ENCODE measurements around the gene OMP.
"Not testable (repeated sequence)": the region's sequence is repeated elsewhere in the genome, so short reads cannot be mapped to it uniquely, and the experiment has no call there.

OMP gene

DNA sequence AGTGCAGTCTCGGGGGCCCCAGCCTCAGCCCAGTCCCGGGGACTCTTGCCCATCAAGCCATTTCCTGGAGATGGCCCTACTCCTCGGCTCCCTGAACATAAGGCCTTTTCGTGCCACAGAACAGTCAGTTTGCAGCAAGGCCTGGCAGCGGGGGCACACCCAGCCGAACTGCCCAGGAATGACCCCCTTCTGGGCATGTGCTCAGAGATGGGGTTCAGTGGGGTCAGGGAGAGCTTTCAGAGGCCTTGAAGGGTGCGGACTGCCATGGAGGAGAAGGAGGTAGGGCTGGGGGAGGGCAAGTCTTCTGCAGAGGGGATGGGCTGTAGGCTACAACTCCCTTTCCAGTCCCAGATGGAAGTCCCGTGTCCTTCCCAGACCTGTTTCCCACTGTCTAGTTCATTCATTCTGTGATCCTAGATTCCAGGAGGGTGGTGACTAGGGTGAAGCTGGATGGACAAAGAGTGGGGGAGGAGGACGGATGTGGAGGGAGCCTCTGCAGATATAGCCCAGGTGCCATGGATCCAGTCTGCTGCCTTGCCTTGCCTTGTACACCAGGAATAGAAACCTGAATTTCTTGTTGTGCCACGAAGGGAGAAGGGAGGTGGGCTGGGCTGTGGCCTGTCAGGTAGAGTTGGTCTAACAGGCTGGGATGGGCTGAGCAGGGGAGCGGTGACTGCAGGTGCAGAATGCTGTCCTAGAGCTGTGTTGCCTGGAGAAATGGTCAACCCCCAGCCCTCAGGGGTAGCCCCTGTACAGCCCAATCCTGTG is 14.2 kb upstream of the OMP start:
- no peak for DNase-seq

DNA sequence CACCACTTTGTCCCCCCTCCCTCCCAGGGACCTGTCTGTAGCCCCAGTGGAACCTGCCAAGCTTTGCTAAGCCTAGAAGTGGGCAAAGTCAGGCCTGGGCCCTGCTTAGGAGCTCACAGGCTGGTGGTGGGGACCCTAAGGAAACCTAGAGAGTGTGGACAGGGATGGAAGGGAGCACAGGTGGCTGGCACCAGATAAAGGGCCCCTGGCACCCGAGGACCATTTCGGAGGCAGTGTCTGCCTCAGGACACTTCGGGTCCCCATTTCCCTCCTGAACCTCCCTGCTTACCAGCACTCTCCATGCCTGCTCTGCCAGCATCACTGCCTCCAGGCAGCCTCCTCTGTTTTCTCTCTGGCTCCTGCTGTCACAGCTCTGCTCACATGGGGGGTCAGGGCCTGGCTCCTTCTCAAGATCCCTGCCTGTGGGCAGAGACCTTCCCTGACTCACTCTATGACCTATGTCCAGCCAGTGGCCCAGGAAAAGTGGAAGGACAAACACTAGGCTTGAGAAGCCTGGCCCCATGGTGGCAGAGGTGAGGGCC is 13.6 kb upstream of the OMP start:
- DNase-seq = no peak

DNA sequence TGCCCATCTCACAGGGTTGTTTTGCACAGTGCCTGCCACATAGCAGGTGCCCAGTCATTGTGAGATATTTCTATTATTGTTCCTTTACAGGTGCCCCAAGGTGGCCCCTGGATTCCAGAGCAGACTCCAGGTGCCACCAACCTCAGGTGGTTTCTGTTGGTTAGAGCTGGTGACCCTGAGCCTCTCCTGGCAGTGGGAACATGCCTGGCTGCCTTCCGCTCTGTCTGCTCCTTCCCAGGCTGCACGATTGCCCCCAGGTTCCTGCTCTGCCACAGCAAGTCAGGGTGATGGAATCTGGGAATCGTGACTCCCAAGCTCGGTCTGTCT is 12.6 kb upstream of the OMP start:
- DNase-seq = no peak

DNA sequence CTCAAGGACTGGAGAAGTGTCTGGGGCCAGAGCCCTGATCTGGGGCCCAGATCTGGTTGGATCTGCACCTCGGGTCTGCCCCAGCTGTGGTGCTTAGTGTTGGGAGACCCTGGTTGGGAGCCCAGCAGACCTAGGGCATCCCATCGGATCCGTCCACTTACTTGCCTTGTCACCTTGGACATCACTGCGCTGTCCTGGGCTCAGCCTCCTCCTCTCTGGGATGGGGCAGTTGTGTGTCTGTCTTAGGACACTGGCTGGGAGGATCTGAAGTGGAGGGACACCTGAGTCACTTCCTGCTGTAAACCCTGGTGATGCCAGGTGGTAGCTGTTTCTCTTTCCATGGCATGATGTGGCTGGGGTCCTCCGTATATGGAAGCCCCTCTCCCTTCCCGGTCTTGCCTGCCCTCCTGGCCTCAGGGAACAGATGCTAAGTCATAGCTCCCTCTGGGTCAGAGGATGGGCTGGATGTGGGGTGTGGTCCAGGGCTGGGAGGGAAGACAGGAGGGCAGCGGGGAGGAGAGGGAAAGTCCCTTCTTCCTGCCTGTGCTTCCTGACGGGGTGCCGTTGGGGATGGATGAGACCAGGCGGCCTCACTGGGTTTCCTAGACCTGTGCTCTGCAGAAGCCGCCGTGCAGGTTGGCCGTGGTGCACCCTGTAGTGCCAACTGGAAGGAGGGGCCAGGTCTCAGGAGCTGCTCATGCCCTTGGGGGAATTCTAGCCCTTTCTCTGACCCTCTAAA is 12.1 kb upstream of the OMP start:
- no peak for DNase-seq

DNA sequence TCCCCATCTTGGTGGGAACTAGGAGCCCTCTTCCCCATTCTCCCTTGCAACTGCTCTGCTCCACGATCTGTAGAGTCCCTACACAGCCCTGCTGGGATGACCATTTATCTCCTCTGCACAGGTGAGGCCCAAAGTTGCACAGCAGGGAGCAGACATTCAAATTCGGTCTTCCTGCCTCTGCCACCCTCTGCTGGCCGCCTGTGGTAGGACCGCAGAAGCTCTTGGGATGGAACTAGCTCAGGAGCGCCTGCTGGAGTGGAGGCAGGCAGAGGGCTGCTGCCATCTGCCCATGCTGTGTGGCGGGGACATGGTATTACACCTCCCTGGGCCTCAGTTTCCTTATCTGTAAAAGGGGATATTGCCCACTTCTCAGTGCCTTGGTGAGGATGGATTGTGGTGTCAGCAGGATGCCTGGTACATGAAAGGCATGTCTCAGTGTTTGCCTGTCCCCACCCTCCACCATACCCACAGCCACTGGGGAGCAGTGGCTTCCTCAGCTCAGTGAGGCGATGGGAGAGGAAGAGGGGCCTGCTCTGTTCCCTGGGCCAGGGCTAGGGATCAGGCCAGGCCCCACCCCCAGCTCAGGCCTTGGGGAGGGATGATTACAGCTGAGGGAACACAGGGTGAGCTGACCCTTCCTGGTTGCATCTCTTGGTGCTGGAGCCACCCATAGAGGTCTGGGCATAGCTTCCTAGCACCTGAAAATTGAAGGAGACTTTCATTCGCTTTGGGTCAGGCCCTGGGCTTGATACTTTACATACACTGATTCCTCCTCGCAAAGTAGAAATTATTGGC is 11.3 kb upstream of the OMP start:
- peak; percentile 63 for DNase-seq

DNA sequence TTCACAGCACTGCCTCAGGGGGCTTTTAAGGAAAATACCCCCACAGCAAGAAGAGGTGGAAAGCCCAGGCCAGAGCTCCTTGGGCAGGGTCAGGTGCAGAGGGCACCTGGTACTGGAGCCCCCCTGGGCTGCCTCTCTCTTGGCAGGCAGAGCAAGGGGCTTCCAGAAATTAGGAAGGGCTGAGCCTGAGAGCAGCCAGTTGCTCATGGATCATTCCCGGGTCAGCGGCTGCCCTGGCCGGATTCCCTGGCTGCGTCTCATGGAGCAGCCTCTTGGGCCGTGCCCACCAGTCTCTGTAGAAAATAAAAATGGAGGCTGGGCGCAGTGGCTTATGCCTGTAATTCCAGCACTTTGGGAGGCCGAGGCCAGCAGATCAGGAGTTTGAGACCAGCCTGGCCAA is 10.3 kb upstream of the OMP start:
- DNase-seq = no peak

DNA sequence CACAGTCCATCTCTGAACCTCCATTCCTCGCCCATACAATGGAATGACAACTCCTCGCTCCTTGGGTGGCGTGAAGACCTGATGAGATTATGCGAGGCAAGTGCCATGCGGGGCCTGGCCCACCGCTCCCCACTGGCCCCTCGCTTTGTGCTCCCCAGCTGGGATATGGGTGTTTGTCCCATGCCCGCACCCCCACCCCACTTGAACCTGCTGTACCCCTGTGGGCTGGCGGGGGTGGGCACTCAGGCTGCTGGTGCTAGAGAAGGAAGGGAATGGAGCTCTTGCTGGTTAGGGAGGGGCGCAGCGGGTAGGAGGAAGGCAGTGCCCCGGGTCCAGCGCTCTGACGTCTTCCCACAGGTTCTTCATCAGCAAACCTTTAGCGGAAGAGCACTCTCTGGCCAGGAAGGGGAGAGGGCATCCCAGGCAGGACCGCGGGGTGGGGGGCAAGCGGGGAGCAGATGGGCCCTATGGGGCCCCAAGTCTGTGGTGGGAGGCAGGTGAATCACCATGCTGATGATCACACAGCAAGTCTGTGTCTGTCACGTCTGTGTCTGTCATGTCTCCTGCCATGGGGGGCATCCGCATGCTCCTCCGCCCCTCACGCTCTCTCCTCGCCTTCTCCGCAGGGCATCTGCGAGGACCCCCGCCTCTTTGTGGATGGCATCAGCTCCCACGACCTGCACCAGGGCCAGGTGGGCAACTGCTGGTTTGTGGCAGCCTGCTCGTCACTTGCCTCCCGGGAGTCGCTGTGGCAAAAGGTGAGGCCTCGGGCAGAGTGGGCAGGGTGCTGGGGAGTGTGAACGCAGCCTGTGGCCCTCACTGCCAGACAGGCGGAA is 9.4 kb upstream of the OMP start:
- DNase-seq = no peak

DNA sequence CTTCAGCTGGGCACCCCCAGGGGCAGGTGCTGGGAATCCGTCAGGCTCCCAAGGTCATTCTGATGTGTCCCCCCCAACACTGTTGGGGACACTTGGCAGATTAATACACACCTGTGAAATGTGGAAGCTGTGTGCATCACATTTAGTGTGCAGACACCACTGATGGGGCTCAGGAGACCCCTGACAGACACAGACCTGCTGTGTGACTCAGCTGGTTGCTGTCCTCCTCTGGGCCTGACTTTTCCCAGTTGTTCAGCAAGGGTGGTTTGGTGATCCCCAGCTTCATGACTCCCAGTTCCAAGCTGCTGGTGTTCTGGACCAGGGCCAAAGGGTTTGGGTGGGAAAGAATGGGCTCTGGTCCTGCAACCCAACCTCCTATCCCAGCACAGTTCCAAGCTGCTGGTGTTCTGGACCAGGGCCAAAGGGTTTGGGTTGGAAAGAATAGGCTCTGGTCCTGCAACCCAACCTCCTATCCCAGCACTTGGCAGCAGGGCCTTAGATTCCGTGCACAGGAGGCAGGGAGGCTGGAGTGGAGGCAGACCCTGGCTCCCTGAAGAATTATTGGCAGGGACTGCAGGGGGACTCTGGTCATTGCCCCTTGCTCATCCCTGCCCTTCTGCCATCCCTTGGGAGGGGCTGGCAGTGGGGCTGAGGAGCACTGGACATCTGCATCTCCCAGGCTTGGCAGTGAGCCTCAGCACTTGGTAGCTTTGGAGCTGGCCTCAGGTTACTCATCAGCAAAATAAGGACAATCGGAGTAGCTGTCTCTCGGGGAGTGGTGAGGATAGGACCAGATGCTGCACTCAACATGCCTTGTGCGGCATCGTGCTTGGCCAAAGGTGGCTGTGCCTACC is 8.4 kb upstream of the OMP start:
- DNase-seq = no peak

DNA sequence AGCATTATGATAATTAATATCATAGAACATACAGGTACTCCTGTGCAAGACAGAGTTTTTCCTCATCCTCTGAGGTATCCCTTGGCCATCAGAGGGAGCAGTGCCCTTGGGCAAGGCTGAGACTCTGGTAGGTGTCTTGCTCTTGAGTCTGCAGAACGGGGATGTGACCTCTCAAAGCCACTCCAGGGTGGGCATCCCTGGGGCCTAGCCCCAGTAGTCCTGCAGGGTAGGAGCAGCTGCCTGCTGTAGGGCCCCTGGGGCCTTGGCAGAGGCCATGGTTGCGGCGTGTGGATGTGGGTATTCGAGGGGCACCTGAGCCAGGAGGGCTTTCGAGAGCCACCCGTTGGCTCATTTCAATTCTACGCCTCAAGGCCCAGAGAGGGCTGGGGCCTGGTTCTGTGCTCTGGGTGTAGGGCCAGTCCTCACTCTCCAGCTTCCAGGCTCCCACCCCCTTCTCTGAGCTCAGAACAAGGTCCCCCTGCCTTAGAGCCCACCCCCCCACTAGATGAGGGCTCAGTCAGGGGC is 7.7 kb upstream of the OMP start:
- no peak for DNase-seq

DNA sequence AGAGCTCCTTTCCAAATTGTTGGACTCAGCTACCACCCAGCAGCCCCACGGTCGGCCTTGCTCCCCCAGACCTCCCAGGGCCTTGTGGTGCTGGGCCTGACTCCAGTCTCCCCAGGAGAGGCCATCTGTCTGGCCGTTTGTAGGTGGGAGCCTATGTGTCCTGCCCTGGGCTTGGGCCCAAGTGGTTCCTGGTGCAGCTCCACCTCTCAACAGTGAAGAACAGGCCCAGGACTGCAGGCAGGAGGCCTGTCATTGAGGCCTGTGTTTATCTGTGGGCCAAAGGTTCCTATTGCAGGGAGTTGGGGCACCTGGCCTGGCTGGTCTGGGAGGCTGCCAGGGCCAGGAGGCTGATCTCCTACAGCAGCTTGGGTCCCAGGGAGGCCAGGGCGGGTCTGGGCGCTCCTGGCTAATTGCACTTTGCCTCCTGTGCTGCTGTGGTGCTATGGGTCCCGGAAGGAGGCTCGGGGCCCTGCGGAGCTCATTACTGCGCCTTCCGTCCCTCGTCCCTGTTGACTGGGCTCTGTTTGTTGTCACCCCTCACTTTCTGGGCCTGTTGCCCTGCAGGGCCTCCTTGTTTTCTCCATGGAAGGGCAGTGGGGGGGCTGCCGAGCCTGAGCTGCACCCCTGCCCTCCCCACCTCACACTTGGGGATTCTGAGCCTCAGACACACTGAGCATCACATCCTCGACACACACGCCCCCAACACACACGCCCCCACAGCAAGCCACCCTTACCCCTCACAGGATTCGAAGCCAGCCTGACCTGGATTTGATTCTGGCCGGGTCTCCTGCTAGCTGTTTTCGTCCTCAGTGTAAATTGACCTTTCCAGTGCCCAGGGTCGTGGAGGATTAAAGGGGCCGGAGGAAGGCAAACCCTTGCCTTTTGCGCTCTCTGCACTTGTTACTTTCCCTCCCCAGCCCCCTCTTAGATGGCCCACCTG is 6.8 kb upstream of the OMP start:
- no peak for DNase-seq

DNA sequence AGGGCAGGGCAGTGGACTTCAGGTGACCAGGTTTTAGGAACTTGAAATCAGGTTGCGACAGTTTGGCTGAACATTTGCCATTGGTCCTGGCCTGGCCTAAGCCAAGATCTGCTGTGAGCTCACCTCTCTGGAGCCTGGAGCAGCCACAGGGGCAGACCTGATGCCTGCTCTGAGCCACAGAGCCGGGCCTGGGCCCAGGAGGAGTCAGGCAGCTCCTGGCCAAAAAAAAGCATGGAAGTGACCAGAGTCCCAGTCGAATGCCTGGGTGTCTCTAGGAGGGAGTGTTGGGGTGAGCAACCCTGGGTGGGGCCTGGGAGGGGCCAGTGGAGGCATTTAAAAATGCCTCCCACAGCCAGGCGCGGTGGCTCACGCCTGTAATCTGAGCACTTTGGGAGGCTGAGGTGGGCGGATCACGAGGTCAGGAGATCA is 6.0 kb upstream of the OMP start:
- no peak for DNase-seq

DNA sequence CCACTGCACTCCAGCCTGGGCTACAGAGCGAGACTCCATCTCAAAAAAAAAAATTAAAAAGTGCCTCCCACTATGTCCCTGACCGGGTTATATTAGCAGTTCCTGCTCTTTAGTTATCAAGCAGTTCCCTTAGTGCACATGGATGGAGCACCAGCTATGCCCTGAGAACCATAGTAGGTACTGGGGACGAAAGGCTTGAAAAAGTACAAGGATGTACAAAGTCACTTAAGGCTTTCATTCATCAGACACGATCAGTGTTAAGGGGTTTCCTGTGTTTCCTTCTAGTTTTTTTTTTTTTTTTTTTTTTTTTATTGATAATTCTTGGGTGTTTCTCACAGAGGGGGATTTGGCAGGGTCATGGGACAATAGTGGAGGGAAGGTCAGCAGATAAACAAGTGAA is 5.5 kb upstream of the OMP start:
- DNase-seq = not testable (repeated sequence)

DNA sequence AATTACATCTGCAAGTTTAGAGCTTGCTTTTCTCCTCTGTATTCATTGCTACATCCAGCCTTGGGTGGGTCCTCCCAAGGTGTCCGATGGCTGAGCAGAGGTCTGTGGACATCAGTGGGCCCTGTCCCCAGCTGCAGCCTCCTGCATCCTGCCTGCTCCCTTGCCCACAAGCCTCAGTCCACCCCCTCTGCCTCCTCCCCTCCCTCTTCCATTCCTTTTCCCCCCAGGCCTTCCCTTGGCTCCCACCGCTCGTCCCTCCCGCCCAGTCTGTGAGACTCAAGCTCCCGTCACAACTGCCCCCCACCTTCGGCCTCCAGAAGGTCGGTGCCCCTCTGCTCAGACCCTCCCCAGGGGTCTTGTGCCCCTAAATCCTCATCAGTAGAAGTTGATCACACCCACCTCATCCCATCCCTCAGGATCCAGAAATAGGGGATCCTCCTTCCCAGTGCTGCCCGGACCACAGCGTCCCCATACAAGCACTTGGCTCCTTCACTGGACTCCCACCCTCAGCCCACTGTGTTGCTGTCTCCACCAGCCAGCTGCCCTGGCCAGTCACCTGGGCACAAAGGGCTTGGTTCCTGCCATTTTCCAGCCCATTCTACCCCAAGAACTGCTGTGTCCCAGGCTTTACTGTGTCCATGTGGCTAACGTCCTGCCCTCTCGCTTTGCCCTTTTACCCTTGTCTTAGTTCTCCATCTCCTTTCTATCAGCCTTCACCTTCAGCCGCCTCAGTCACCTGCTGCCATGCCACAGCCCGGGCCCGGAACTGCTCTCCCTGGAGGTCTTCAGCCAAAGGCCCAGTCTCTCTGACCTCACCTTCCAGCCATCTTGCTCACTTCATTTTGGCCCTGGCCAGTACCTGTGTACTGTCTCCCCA is 2.2 kb upstream of the OMP start:
- no peak for DNase-seq

DNA sequence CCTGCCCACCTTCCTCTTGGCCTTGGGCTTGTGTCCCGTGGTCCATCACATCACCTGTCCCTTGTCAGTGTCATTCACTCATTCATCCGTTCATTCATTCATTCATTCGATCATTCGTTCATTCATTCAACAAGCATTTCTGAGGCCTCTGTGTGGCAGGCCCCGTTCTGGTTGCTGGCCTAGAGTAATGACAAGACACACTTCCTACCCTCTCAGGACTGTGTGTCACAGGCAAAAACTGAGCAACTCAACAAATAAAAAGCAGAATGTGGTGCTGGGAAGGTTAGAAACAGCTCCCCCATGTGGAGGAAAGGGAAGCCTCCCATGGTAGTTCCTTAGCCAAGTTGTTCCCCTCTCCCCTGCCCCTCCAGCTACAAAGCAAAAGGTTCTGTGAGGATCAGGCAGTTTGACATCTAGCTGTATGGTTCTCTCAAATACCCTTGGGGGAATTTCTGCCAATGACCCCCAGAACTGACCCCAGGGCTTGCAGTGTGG is 1.6 kb upstream of the OMP start:
- no peak for DNase-seq

DNA sequence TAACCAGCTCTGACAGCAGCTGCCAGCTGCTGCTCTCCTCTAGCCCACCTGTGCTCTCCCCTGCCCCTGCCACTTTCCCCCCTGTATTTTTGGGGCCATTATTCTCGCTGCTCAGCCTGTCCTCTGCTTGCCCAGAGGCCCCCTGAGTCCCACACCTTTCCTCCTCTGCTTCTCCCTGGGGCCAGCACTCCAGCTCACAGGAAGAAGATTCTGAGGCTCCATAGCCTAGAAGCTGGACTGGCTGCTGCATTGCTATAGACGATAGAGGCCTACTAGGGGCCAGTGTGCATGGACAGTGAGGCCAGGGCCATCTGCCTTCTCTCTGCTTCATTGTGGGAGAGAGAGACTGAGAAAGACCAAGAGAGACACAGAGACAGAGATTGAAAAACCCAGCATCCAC is 679 bp downstream of the OMP start:
- DNase-seq = no peak

DNA sequence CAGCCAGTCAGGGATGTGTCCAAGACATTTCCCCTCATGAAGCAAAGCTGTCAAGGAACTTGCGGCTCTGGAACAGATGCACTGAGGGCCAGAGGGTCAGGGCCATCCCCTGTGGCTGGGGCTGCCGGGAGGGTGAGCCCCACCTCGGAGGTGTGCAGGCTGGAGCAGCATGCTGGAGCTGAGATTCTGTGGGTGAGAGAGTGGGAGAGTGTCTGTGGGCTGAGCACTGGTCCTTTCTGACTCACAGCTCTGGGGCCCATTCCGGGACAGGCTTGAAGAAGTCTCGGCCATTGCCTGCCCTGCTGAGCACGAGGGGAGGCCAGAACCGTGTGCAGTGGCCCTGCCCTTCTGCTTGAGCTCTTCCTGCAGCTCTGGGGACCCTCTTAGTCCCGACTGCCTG is 2.1 kb downstream of the OMP start:
- no peak for DNase-seq

DNA sequence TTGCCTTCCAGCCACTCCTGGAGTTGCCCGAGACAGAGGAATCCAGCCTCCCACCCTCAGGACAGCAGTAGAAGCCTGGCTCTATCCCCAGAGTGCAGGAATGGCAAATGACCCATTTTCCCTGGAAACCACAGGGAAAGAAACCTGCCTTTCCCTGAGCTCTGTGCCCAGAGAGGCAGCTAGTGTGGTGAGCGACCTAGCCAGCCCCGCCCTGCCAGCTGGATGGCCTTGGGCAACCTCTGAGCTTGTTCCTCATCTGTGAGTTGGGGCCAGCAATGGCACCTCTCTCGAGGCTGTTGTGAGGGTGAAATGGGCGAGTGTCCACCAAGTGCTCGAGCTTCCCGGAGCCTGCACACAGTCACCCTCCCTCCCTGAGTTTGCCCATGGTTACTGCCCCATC is 3.7 kb downstream of the OMP start:
- DNase-seq = no peak

DNA sequence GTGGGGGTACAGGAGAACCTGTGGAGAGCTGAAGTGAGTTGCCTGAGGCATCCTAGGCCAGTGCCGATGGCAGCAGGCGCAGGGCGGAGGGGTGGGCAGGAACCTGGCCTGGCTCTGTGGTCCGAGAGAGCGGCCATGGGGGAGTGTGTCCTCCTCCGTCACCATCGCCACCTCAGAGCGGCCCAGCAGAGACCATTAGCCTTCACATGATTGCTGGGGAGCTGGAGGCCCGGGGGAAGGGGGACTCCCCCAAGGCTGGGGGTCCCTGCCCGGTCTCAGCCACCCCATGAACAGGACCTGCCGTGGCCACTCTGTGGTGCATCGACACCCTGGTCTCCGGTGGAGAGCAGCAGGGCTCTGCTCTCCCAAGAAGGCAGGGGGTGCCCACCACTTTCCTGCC is 4.1 kb downstream of the OMP start:
- DNase-seq = no peak

DNA sequence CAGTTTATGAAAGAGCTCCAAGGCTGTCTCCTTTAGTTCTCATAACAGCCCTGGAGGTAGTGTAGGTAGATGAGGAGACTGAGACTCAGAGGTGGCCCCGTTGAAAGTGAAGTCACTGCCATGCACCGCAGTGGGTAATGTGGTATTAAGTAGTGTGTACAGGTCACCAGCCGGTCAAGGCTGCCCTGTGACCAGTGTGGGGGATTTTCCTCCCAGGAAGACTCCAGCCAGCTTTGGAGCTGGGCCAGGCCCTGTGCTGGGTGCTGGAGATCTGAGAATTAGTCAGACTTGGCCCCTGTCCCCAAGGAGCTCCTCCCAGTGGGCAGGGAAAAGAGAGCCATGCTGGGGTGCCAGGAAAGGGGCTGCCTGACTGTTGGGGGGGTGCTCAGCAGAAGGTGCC is 5.3 kb downstream of the OMP start:
- DNase-seq = peak; percentile 85
